HEK293 (cell line): ENCODE measurements around the gene NLRX1.

Experiments used
- CTCF ChIA-PET: fragments of 350-600 bp; formaldehyde crosslinking; extraction: SDS; loops from one replicate; lab custom pipeline; 2021; ENCODE audit warnings: antibody characterized with exemption; lab: Yijun Ruan, JAX
- POLR2A ChIA-PET: fragments of 300-600 bp; formaldehyde crosslinking; extraction: SDS; loops from one replicate; lab custom pipeline; 2020; ENCODE audit warnings: antibody characterized with exemption, inconsistent platforms; lab: Yijun Ruan, JAX
- H3K27ac ChIP-seq: fragments of 200-500 bp; sonication (Bioruptor generic); 2 replicates; pipeline ENCODE4 v1.5.1; 2014; ENCODE audit warnings: low read depth, low read length, control low read depth, inconsistent platforms; ENCODE audit errors: extremely low read depth
- H3K36me3 ChIP-seq, 2 experiments: fragments of 200-500 bp in 1 of 2; sonication (Bioruptor generic) in 1 of 2; 1 replicate in 1 of 2; 2 replicates in 1 of 2; pipeline ENCODE4 v1.5.1; 2014 to 2017; ENCODE audit warnings: inconsistent platforms in 2 of 2, low read length in 2 of 2; ENCODE audit not compliant: control insufficient read depth in 2 of 2, insufficient read depth in 1 of 2
- H3K4me1 ChIP-seq: fragments of 200-500 bp; sonication (Bioruptor generic); 2 replicates; pipeline ENCODE4 v1.5.1; 2014; ENCODE audit warnings: mild to moderate bottlenecking, low read length, inconsistent platforms; ENCODE audit not compliant: control insufficient read depth, insufficient read depth
- H3K4me3 ChIP-seq: 2 replicates; pipeline ENCODE4 v1.5.1; 2011; ENCODE audit warnings: low read depth, mild to moderate bottlenecking, control low read depth, low read length, moderate library complexity
- H3K9me3 ChIP-seq: fragments of 200-500 bp; sonication (Bioruptor generic); 2 replicates; pipeline ENCODE4 v1.5.1; 2014; ENCODE audit warnings: low read depth, low read length, inconsistent platforms; ENCODE audit not compliant: control insufficient read depth, insufficient read depth
- TCF7L2 ChIP-seq: IDR thresholded peaks from 2 replicates; pipeline ENCODE4 v1.6.1; 2011; ENCODE audit warnings: low read depth, mild to moderate bottlenecking, inconsistent platforms, low read length, moderate library complexity, borderline replicate concordance
- YY1 ChIP-seq: fragments of 450-650 bp; formaldehyde crosslinking; IDR thresholded peaks from 2 replicates; pipeline ENCODE4 v1.5.1; 2018; ENCODE audit warnings: missing biosample characterization, missing genetic modification characterization
- YY2 ChIP-seq: fragments of 450-650 bp; formaldehyde crosslinking; IDR thresholded peaks from 2 replicates; pipeline ENCODE4 v1.5.1; 2016; ENCODE audit warnings: missing biosample characterization, missing genetic modification characterization
- ZBTB17 ChIP-seq: fragments of 450-650 bp; formaldehyde crosslinking; IDR thresholded peaks from 2 replicates; pipeline ENCODE4 v1.5.1; 2016; ENCODE audit warnings: missing biosample characterization, missing genetic modification characterization
- ZNF169 ChIP-seq: fragments of 450-650 bp; formaldehyde crosslinking; IDR thresholded peaks from 2 replicates; pipeline ENCODE4 v1.5.1; 2016; ENCODE audit warnings: missing biosample characterization, missing genetic modification characterization
- ZNF174 ChIP-seq: fragments of 450-650 bp; formaldehyde crosslinking; IDR thresholded peaks from 2 replicates; pipeline ENCODE4 v1.5.0; 2017; ENCODE audit warnings: missing biosample characterization, mild to moderate bottlenecking, missing genetic modification characterization
- ZNF211 ChIP-seq: fragments of 450-650 bp; formaldehyde crosslinking; IDR thresholded peaks from 2 replicates; pipeline ENCODE4 v1.5.1; 2016; ENCODE audit warnings: low read depth, missing biosample characterization, missing genetic modification characterization
- ZNF23 ChIP-seq: fragments of 450-650 bp; formaldehyde crosslinking; IDR thresholded peaks from 2 replicates; pipeline ENCODE4 v1.5.1; 2016; ENCODE audit warnings: missing biosample characterization, missing genetic modification characterization, borderline replicate concordance
- ZNF26 ChIP-seq: fragments of 450-650 bp; formaldehyde crosslinking; IDR thresholded peaks from 2 replicates; pipeline ENCODE4 v1.5.1; 2016; ENCODE audit warnings: missing biosample characterization, missing genetic modification characterization
- ZNF266 ChIP-seq: fragments of 450-650 bp; formaldehyde crosslinking; IDR thresholded peaks from 2 replicates; pipeline ENCODE4 v1.5.1; 2016; ENCODE audit warnings: missing biosample characterization, missing genetic modification characterization, low read depth
- ZNF302 ChIP-seq: fragments of 450-650 bp; formaldehyde crosslinking; IDR thresholded peaks from 2 replicates; pipeline ENCODE4 v1.5.1; 2016; ENCODE audit warnings: missing biosample characterization, missing genetic modification characterization, low read depth
- ZNF423 ChIP-seq: fragments of 450-650 bp; formaldehyde crosslinking; IDR thresholded peaks from 2 replicates; pipeline ENCODE4 v1.5.1; 2016; ENCODE audit warnings: missing biosample characterization, missing genetic modification characterization
- ZNF521 ChIP-seq: fragments of 450-650 bp; formaldehyde crosslinking; IDR thresholded peaks from 2 replicates; pipeline ENCODE4 v1.5.1; 2017; ENCODE audit warnings: missing biosample characterization, mild to moderate bottlenecking, missing genetic modification characterization
- ZNF561 ChIP-seq: fragments of 450-650 bp; IDR thresholded peaks from 2 replicates; pipeline ENCODE4 v1.5.1; 2018; ENCODE audit warnings: missing biosample characterization, missing genetic modification characterization, borderline replicate concordance
- ZNF704 ChIP-seq: fragments of 450-650 bp; formaldehyde crosslinking; IDR thresholded peaks from 2 replicates; pipeline ENCODE4 v1.5.1; 2016; ENCODE audit warnings: missing biosample characterization, missing genetic modification characterization
- ZNF791 ChIP-seq: fragments of 450-650 bp; formaldehyde crosslinking; IDR thresholded peaks from 2 replicates; pipeline ENCODE4 v1.5.1; 2016; ENCODE audit warnings: missing biosample characterization, missing genetic modification characterization
- ZSCAN30 ChIP-seq: fragments of 450-650 bp; IDR thresholded peaks from 2 replicates; pipeline ENCODE4 v1.5.1; 2018; ENCODE audit warnings: missing biosample characterization, mild to moderate bottlenecking, missing genetic modification characterization, moderate library complexity
- TF ChIP-seq, protein P1 (sequence below): fragments of 450-650 bp; formaldehyde crosslinking; conservative IDR thresholded peaks from 2 replicates; pipeline ENCODE4 v1.5.1; 2016; ENCODE audit warnings: low read depth, missing biosample characterization, missing genetic modification characterization
- TF ChIP-seq, protein P2 (sequence below): fragments of 450-650 bp; formaldehyde crosslinking; IDR thresholded peaks from 2 replicates; pipeline ENCODE4 v1.5.1; 2016; ENCODE audit warnings: missing biosample characterization, missing genetic modification characterization, low read depth

Gene NLRX1

GRCh38 chr11:119160151-119160550 is 8.4 kb upstream of the NLRX1 start:
- Histone ChIP-seq H3K36me3 (peaks cover 0 to 14% of the 10 kb centered on the region in 2 experiments; a peak in 1 of 3 replicates), H3K4me3 (no peak overlapping the region), H3K4me1 (no peaks in the 10 kb centered on the region), H3K27ac (no peak overlapping the region), H3K9me3 (no peaks in the 10 kb centered on the region)
- ChIA-PET CTCF (interaction anchor here (0.6 to 1.9 kb wide), 4 partner anchors 9 to 122 kb away, joined by 3 to 7 read pairs (median 4); no protein-coding TSS in a partner anchor), POLR2A (interaction anchor here (0.8 to 1.1 kb wide), 3 partner anchors 9 to 65 kb away, joined by 3 read pairs; partner anchors contain the start of genes CBL and NLRX1)
- TF ChIP-seq ZNF521 = no peak
- no peak for TF ChIP-seq ZNF302 (tag by site-specific recombination)
- no peak for TF ChIP-seq ZNF169 (tag by site-specific recombination)
- TF ChIP-seq ZNF561 (tag by site-specific recombination) = no peak
- TF ChIP-seq ZNF23 (tag by site-specific recombination) = no peak
- no peak for TF ChIP-seq ZNF211 (tag by site-specific recombination)
- TF ChIP-seq YY1 (tag by site-specific recombination) = no peak

- TF ChIP-seq TCF7L2 (no peak), YY2 (no peak), ZNF174 (tag by site-specific recombination) (no peak), ZNF26 (tag by site-specific recombination) (no peak), ZSCAN30 (tag by site-specific recombination) (no peak), ZNF302 (tag by site-specific recombination) (no peak), ZNF704 (tag by site-specific recombination) (no peak), ZNF266 (tag by site-specific recombination) (no peak), ZBTB17 (no peak), ZNF791 (tag by site-specific recombination) (no peak), ZNF423 (no peak)
- TF ChIP-seq, protein P1, sequence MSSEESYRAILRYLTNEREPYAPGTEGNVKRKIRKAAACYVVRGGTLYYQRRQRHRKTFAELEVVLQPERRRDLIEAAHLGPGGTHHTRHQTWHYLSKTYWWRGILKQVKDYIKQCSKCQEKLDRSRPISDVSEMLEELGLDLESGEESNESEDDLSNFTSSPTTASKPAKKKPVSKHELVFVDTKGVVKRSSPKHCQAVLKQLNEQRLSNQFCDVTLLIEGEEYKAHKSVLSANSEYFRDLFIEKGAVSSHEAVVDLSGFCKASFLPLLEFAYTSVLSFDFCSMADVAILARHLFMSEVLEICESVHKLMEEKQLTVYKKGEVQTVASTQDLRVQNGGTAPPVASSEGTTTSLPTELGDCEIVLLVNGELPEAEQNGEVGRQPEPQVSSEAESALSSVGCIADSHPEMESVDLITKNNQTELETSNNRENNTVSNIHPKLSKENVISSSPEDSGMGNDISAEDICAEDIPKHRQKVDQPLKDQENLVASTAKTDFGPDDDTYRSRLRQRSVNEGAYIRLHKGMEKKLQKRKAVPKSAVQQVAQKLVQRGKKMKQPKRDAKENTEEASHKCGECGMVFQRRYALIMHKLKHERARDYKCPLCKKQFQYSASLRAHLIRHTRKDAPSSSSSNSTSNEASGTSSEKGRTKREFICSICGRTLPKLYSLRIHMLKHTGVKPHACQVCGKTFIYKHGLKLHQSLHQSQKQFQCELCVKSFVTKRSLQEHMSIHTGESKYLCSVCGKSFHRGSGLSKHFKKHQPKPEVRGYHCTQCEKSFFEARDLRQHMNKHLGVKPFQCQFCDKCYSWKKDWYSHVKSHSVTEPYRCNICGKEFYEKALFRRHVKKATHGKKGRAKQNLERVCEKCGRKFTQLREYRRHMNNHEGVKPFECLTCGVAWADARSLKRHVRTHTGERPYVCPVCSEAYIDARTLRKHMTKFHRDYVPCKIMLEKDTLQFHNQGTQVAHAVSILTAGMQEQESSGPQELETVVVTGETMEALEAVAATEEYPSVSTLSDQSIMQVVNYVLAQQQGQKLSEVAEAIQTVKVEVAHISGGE (tag by site-specific recombination) = no peak
- TF ChIP-seq, protein P2, sequence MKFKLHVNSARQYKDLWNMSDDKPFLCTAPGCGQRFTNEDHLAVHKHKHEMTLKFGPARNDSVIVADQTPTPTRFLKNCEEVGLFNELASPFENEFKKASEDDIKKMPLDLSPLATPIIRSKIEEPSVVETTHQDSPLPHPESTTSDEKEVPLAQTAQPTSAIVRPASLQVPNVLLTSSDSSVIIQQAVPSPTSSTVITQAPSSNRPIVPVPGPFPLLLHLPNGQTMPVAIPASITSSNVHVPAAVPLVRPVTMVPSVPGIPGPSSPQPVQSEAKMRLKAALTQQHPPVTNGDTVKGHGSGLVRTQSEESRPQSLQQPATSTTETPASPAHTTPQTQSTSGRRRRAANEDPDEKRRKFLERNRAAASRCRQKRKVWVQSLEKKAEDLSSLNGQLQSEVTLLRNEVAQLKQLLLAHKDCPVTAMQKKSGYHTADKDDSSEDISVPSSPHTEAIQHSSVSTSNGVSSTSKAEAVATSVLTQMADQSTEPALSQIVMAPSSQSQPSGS (tag by site-specific recombination) = no peak
- TF ChIP-seq, all 188 proteins: peak for 0
- Histone ChIP-seq H3K27ac (no peak overlapping the region), H3K36me3 (peaks cover 0 to 9% of the 10 kb centered on the region in 2 experiments; a peak in 1 of 3 replicates), H3K4me1 (no peaks in the 10 kb centered on the region), H3K4me3 (no peak overlapping the region), H3K9me3 (no peaks in the 10 kb centered on the region)
- CTCF ChIA-PET = no interaction called here
- POLR2A ChIA-PET = no interaction called here
These were observed 6.7 kb upstream of the NLRX1 start for GRCh38 chr11:119161871-119162270.
